ENCODE measurements around the gene HNRNPA2B1. TPM values are rescaled to one million over a fixed set of nuclear protein-coding genes. Genes with fewer than 3 reads are reported as not detected.

HNRNPA2B1 gene
- total RNA-seq, 2 donors from 2014 or later: 913 to 1,007 TPM

DNA sequence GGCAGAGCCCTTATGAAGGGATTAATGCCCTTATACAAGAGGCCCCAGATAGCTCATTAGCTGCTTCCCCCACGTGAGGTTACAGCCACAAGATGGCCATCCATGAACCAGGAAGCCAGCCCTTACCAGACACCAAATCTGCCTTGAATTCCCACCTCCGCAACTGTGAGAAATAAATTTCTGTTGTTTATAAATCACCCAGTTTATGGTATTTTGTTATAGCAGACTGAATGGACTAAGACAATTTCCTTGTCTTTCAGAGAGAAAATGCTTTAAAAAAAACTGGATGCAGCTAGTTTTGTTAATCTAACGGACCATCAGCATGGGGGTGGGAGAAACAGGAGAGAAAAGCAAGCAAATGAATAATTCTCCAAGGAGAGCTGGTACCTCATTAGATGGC lies 37.5 kb upstream of the HNRNPA2B1 start:
- no peak overlapping the region for H3K4me3 Mint-ChIP-seq
- TF ChIP-seq, protein P1, sequence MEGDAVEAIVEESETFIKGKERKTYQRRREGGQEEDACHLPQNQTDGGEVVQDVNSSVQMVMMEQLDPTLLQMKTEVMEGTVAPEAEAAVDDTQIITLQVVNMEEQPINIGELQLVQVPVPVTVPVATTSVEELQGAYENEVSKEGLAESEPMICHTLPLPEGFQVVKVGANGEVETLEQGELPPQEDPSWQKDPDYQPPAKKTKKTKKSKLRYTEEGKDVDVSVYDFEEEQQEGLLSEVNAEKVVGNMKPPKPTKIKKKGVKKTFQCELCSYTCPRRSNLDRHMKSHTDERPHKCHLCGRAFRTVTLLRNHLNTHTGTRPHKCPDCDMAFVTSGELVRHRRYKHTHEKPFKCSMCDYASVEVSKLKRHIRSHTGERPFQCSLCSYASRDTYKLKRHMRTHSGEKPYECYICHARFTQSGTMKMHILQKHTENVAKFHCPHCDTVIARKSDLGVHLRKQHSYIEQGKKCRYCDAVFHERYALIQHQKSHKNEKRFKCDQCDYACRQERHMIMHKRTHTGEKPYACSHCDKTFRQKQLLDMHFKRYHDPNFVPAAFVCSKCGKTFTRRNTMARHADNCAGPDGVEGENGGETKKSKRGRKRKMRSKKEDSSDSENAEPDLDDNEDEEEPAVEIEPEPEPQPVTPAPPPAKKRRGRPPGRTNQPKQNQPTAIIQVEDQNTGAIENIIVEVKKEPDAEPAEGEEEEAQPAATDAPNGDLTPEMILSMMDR (conservative IDR thresholded peaks at IDR 0.05): no peak
- no peak overlapping the region for H3K27ac Mint-ChIP-seq
- no peak for DNase-seq
- WGBS, 2 experiments (ENCODE audit: insufficient coverage in 1 of 2, insufficient read length in 1 of 2): 90 to 100% methylated on average over 1 to 3 of the region's 3 CpGs
- H3K27ac ChIP-seq (ENCODE audit: low read depth, low read length): no peak overlapping the region
- H3K4me1 Mint-ChIP-seq: no peaks in the 10 kb centered on the region
- no peaks in the 10 kb centered on the region for H3K36me3 ChIP-seq (ENCODE audit: control insufficient read depth, insufficient read depth, low read length)
- no peaks in the 10 kb centered on the region for H3K27me3 Mint-ChIP-seq (ENCODE audit: insufficient read depth)
- H3K36me3 Mint-ChIP-seq (ENCODE audit: low read depth): no peaks in the 10 kb centered on the region
- no peak overlapping the region for H3K4me3 ChIP-seq (ENCODE audit: low read length)
- H3K9me3 Mint-ChIP-seq: no peaks in the 10 kb centered on the region
- no peak overlapping the region for H3K9ac ChIP-seq (ENCODE audit: extremely low read depth, low read length, poor library complexity, severe bottlenecking)
- H3K27me3 ChIP-seq (ENCODE audit: control insufficient read depth, insufficient read depth, low read length, poor library complexity, severe bottlenecking): no peaks in the 10 kb centered on the region
- no peaks in the 10 kb centered on the region for H3K9me3 ChIP-seq (ENCODE audit: control insufficient read depth, low read length)
- no peaks in the 10 kb centered on the region for H3K4me1 ChIP-seq (ENCODE audit: control insufficient read depth, insufficient read depth, low read length)

DNA sequence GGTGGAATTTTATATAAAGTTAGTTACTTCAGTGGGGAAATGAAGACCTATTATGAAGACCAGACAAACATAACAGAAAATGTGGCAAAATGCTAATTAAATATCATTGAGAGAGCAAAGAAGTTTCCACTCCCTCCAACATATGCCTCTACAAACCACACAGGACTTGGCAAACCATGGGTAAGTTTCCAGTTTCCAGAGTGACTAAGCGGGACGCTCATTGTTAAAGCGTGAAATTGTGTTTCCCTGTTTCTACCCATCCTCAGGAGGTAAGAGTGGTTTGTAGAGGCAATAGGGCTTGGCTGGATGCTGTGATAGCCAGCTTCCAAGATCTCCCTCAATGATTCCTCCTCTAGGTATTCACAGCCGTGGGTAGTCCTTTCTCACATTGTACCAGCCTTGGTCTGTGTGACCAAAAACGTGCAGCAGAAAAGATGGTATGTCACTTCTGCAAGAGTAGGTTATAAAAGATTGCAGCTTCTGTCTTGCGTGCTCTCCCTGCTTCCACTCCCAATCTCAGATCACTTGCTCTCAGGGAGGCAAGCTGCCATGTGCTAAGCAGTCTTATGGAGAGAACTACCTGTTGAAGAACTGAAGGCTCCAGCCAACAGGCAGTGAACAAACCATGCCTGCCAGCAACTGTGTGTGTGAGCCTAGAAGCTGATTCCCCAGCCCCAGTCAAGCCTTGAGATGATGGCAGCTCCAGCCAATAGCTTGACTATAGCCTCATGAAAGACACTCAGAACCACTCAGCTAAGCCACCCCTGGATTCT lies 36.7 kb upstream of the HNRNPA2B1 start:
- no peak overlapping the region for H3K9ac ChIP-seq (ENCODE audit: extremely low read depth, low read length, poor library complexity, severe bottlenecking)
- no peaks in the 10 kb centered on the region for H3K27me3 ChIP-seq (ENCODE audit: control insufficient read depth, insufficient read depth, low read length, poor library complexity, severe bottlenecking)
- 92 to 100% methylated on average over 3 to 6 of the region's 6 CpGs for WGBS, 2 experiments (ENCODE audit: insufficient coverage in 1 of 2, insufficient read length in 1 of 2)
- H3K36me3 ChIP-seq (ENCODE audit: control insufficient read depth, insufficient read depth, low read length): no peaks in the 10 kb centered on the region
- Mint-ChIP-seq H3K4me1 (no peaks in the 10 kb centered on the region), H3K27ac (no peak overlapping the region), H3K27me3 (ENCODE audit: insufficient read depth) (no peaks in the 10 kb centered on the region), H3K9me3 (no peaks in the 10 kb centered on the region), H3K4me3 (no peak overlapping the region), H3K36me3 (ENCODE audit: low read depth) (no peaks in the 10 kb centered on the region)
- TF ChIP-seq, protein P1 (conservative IDR thresholded peaks at IDR 0.05): no peak
- H3K4me1 ChIP-seq (ENCODE audit: control insufficient read depth, insufficient read depth, low read length): no peaks in the 10 kb centered on the region
- no peak overlapping the region for H3K27ac ChIP-seq (ENCODE audit: low read depth, low read length)
- no peaks in the 10 kb centered on the region for H3K9me3 ChIP-seq (ENCODE audit: control insufficient read depth, low read length)
- DNase-seq: no peak
- H3K4me3 ChIP-seq (ENCODE audit: low read length): no peak overlapping the region

DNA sequence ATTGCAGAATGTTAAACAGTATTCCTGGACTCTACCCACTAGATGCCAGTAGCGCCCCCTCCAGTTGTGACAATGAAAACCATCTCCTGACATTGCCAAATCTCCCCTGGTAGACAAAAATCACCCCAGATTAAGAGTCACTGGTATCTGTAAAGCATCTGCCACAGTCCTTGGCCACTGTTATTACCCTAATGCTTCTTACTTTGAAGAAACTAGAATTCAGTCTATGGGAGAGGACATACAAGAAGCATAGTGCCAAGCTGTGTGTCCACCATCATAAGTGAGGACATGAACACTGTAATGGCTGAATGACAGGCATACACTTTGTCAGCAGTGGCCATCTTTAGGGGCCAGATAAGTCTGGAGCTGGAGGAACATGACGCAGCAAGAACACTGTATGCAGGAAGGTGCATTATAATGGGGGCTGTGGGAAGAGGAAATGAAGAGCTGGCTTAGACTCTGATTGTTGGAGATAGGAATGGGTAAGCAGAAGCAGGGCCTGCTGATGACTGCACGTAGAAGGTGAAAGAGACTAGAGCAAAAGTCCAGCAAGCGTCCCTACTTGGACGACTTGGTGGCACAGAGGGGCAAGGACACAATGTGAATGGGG lies 33.5 kb upstream of the HNRNPA2B1 start:
- Mint-ChIP-seq H3K36me3 (ENCODE audit: low read depth) (no peaks in the 10 kb centered on the region), H3K4me1 (no peaks in the 10 kb centered on the region), H3K27me3 (ENCODE audit: insufficient read depth) (no peaks in the 10 kb centered on the region), H3K9me3 (peaks cover 2% of the 10 kb centered on the region), H3K4me3 (no peak overlapping the region), H3K27ac (no peak overlapping the region)
- H3K27me3 ChIP-seq (ENCODE audit: control insufficient read depth, insufficient read depth, low read length, poor library complexity, severe bottlenecking): no peaks in the 10 kb centered on the region
- H3K9me3 ChIP-seq (ENCODE audit: control insufficient read depth, low read length): no peaks in the 10 kb centered on the region
- H3K36me3 ChIP-seq (ENCODE audit: control insufficient read depth, insufficient read depth, low read length): no peaks in the 10 kb centered on the region
- no peak for DNase-seq
- 86 to 88% methylated on average over 5 of the region's 5 CpGs for WGBS, 2 experiments (ENCODE audit: insufficient coverage in 1 of 2, insufficient read length in 1 of 2)
- no peaks in the 10 kb centered on the region for H3K4me1 ChIP-seq (ENCODE audit: control insufficient read depth, insufficient read depth, low read length)
- no peak overlapping the region for H3K4me3 ChIP-seq (ENCODE audit: low read length)
- TF ChIP-seq, protein P1 (conservative IDR thresholded peaks at IDR 0.05): peak; percentile 35
- H3K27ac ChIP-seq (ENCODE audit: low read depth, low read length): no peak overlapping the region
- no peak overlapping the region for H3K9ac ChIP-seq (ENCODE audit: extremely low read depth, low read length, poor library complexity, severe bottlenecking)

Data from endodermal cell (in vitro differentiated cells).